ENCODE measurements around the gene SEMA3F. TPM values are rescaled to one million over a fixed set of nuclear protein-coding genes. Genes with fewer than 3 reads are reported as not detected.

SEMA3F gene
- total and polyA plus RNA-seq, 8 donors: 26.0 to 56.2 (median 46.7) TPM

GRCh38 chr3:50179710-50180109, 24.6 kb downstream of the SEMA3F start:
- Histone ChIP-seq H3K27me3 (no peaks in the 10 kb centered on the region), H3K4me1 (no peaks in the 10 kb centered on the region), H3K36me3 (peaks cover 0 to 17% of the 10 kb centered on the region in 2 donors), H3K9me3 (no peaks in the 10 kb centered on the region), H3K4me3 (no peak overlapping the region), H3K27ac (no peak overlapping the region)
- DNase-seq (no peak), ATAC-seq (no peak)
- intact Hi-C loops (cut with DNase I): no loop called here
- no peak for TF ChIP-seq CTCF (IDR thresholded peaks at IDR 0.05)

- Histone ChIP-seq H3K4me3 (no peak overlapping the region), H3K36me3 (peaks cover 0 to 36% of the 10 kb centered on the region in 2 donors), H3K4me1 (no peaks in the 10 kb centered on the region), H3K27ac (no peak overlapping the region), H3K9me3 (no peaks in the 10 kb centered on the region), H3K27me3 (no peaks in the 10 kb centered on the region)
- no peak for ATAC-seq
- no peak for TF ChIP-seq CTCF (IDR thresholded peaks at IDR 0.05)
- DNase-seq: no peak
- intact Hi-C loops (cut with DNase I): no loop called here
These were observed 26.9 kb downstream of the SEMA3F start for GRCh38 chr3:50181985-50182384.

- Histone ChIP-seq H3K4me1 (no peaks in the 10 kb centered on the region), H3K9me3 (no peaks in the 10 kb centered on the region), H3K36me3 (peaks cover 0 to 37% of the 10 kb centered on the region in 2 donors), H3K4me3 (no peak overlapping the region), H3K27ac (no peak overlapping the region), H3K27me3 (no peaks in the 10 kb centered on the region)
- no peak for TF ChIP-seq CTCF (IDR thresholded peaks at IDR 0.05)
- no peak for ATAC-seq
- intact Hi-C loops (cut with DNase I): no loop called here
- DNase-seq: no peak
These were observed 27.5 kb downstream of the SEMA3F start for GRCh38 chr3:50182533-50183099.

- intact Hi-C loops (cut with DNase I): no loop called here
- Histone ChIP-seq H3K36me3 (peaks cover 0 to 36% of the 10 kb centered on the region in 2 donors), H3K4me3 (no peak overlapping the region), H3K27me3 (no peaks in the 10 kb centered on the region), H3K9me3 (no peaks in the 10 kb centered on the region), H3K27ac (no peak overlapping the region), H3K4me1 (no peaks in the 10 kb centered on the region)
- ATAC-seq (no peak), DNase-seq (no peak)
- no peak for TF ChIP-seq CTCF (IDR thresholded peaks at IDR 0.05)
These were observed 28.6 kb downstream of the SEMA3F start for GRCh38 chr3:50183755-50184154.

- H3K9me3 ChIP-seq: no peaks in the 10 kb centered on the region
- H3K27ac ChIP-seq: no peak overlapping the region
- no peaks in the 10 kb centered on the region for H3K4me1 ChIP-seq
- intact Hi-C loops (cut with DNase I): no loop called here
- no peaks in the 10 kb centered on the region for H3K27me3 ChIP-seq
- DNase-seq (no peak), ATAC-seq (no peak)
- TF ChIP-seq CTCF (IDR thresholded peaks at IDR 0.05): no peak
- H3K36me3 ChIP-seq: peaks cover 0 to 36% of the 10 kb centered on the region in 2 donors
- no peak overlapping the region for H3K4me3 ChIP-seq
These were observed 29.3 kb downstream of the SEMA3F start for GRCh38 chr3:50184242-50184978.

Data from left lung (tissue), 10 donors.